B cell (primary cell): ENCODE results near the gene TNFRSF9. TPM values are rescaled to one million over a fixed set of nuclear protein-coding genes. Genes with fewer than 3 reads are reported as not detected.

Experiments
- ATAC-seq: fragments of 200-7000 bp; cut with Tn5 transposase; one replicate; pipeline ENCODE4 v1.10.0; 2021; ENCODE audit warnings: low read depth, mild to moderate bottlenecking, moderate number of reproducible peaks, moderate library complexity
- CTCF ChIA-PET: fragments of 350-600 bp; sonication (Branson Sonifier 250); formaldehyde crosslinking; loops from one replicate; lab custom pipeline; 2021; ENCODE audit warnings: antibody characterized with exemption, inconsistent platforms; lab: Charles Lee
- POLR2A ChIA-PET: fragments of 350-600 bp; sonication (Branson Sonifier 250); formaldehyde crosslinking; loops from one replicate; lab custom pipeline; 2021; ENCODE audit warnings: antibody characterized with exemption; lab: Charles Lee
- DNase-seq: peaks from one replicate; pipeline ENCODE4 v3.0.0; 2013
- H2AFZ ChIP-seq: 2 replicates; pipeline ENCODE4 v1.6.1; 2012; ENCODE audit warnings: mild to moderate bottlenecking, low read depth, low read length; ENCODE audit not compliant: insufficient read depth, poor library complexity, severe bottlenecking
- H3K27ac ChIP-seq, 2 donors: 1 replicate in 1 of 2; 2 replicates in 1 of 2; pipeline ENCODE4 v1.5.1; 2012 to 2013; ENCODE audit warnings: low read length in 2 of 2, mild to moderate bottlenecking in 2 of 2, moderate library complexity in 1 of 2
- H3K27me3 ChIP-seq, 4 experiments: fragments of 200-600 bp in 1 of 4; sonication (generic) in 1 of 4; replicated peaks in 1 of 4; 1 replicate in 2 of 4; 2 replicates in 2 of 4; pipeline versions ENCODE4 v1.6.1 to v1.7.0; 2013 to 2016; ENCODE audit warnings: low read length in 3 of 4, mild to moderate bottlenecking in 2 of 4, mixed read lengths in 1 of 4, moderate library complexity in 1 of 4; ENCODE audit not compliant: insufficient read depth in 4 of 4, control insufficient read depth in 3 of 4; ENCODE audit errors: control extremely low read depth in 1 of 4
- H3K36me3 ChIP-seq, 2 experiments: replicated peaks in 1 of 2; 1 replicate in 1 of 2; 2 replicates in 1 of 2; pipeline versions ENCODE4 v1.6.1 to v1.7.1; 2013; ENCODE audit warnings: low read length in 1 of 2; ENCODE audit not compliant: insufficient read depth in 2 of 2, control insufficient read depth in 1 of 2; ENCODE audit errors: control extremely low read depth in 1 of 2, extremely low read depth in 1 of 2
- H3K4me1 ChIP-seq, 2 donors: fragments of 200-600 bp in 1 of 2; sonication (generic) in 1 of 2; 1 replicate in 1 of 2; 2 replicates in 1 of 2; pipeline versions ENCODE4 v1.5.1 to v1.6.1; 2013 to 2017; ENCODE audit warnings: low read length in 2 of 2; ENCODE audit not compliant: control insufficient read depth in 2 of 2, insufficient read depth in 2 of 2
- H3K4me2 ChIP-seq: replicated peaks from 2 replicates; pipeline ENCODE3; 2012; ENCODE audit warnings: mild to moderate bottlenecking, low read depth, low read length; ENCODE audit not compliant: poor library complexity, severe bottlenecking
- H3K4me3 ChIP-seq, 5 experiments: fragments of 200-600 bp in 1 of 5; sonication (generic) in 1 of 5; 1 replicate in 3 of 5; 2 replicates in 2 of 5; pipeline versions ENCODE4 v1.5.1 to v1.7.0; 2011 to 2016; ENCODE audit warnings: low read length in 4 of 5, mild to moderate bottlenecking in 4 of 5, low read depth in 2 of 5, control low read depth in 1 of 5, moderate library complexity in 1 of 5; ENCODE audit not compliant: insufficient read depth in 1 of 5; ENCODE audit errors: control extremely low read depth in 1 of 5, extremely low read depth in 1 of 5
- H3K79me2 ChIP-seq: fragments of 200-600 bp; sonication (generic); one replicate; pipeline ENCODE4 v1.6.0; 2016; ENCODE audit warnings: low read length; ENCODE audit not compliant: control insufficient read depth, insufficient read depth
- H3K9ac ChIP-seq: fragments of 200-600 bp; sonication (generic); 2 replicates; pipeline ENCODE4 v1.6.1; 2017; ENCODE audit warnings: mild to moderate bottlenecking, low read length, moderate library complexity
- H3K9me3 ChIP-seq, 3 donors: one replicate each; pipeline versions ENCODE4 v1.6.1 to v1.7.1; 2013; ENCODE audit warnings: low read length in 2 of 3; ENCODE audit not compliant: control insufficient read depth in 2 of 3, insufficient read depth in 1 of 3; ENCODE audit errors: control extremely low read depth in 1 of 3
- H4K20me1 ChIP-seq: 2 replicates; pipeline ENCODE4 v1.6.0; 2012; ENCODE audit warnings: mild to moderate bottlenecking, low read length; ENCODE audit not compliant: insufficient read depth, control insufficient read depth, poor library complexity, severe bottlenecking
- H3K27ac Mint-ChIP-seq: one replicate; pipeline ENCODE4 v1.8.0; 2021; ENCODE audit warnings: mixed read lengths
- H3K27me3 Mint-ChIP-seq: one replicate; pipeline ENCODE4 v1.8.0; 2021; ENCODE audit warnings: mixed read lengths
- H3K4me1 Mint-ChIP-seq: one replicate; pipeline ENCODE4 v1.8.0; 2021; ENCODE audit warnings: mixed read lengths
- H3K4me3 Mint-ChIP-seq: one replicate; pipeline ENCODE4 v1.8.0; 2021; ENCODE audit warnings: mixed read lengths
- H3K9me3 Mint-ChIP-seq: one replicate; pipeline ENCODE4 v1.8.0; 2022; ENCODE audit warnings: mixed read lengths; ENCODE audit not compliant: insufficient read depth
- EZH2 ChIP-seq: IDR thresholded peaks from 2 replicates; pipeline ENCODE4 v1.6.1; 2012; ENCODE audit warnings: borderline replicate concordance, low read depth, mild to moderate bottlenecking, moderate library complexity, low read length; ENCODE audit not compliant: insufficient read depth, poor library complexity, severe bottlenecking
- WGBS: methylation state at CpG from one replicate; pipeline ENCODE4 v1.1.5; 2013; ENCODE audit warnings: missing lambda C conversion rate; ENCODE audit not compliant: insufficient coverage; 5-methylcytosine and 5-hydroxymethylcytosine counted together
- intact Hi-C: fragments of 100-400 bp; cut with micrococcal nuclease; formaldehyde crosslinking; loops from one replicate; pipeline ENCODE4 v1.10.0; 2022
- polyA plus RNA-seq: library from polyadenylated mRNA; depleted of rRNA; stranded (reverse); fragments of >200 nt; gene quantifications from 2 replicates; pipeline ENCODE4 v1.2.3, GENCODE V29; 2012
- total RNA-seq, 2 donors: library from RNA; stranded (reverse); fragments of 120-200 nt in 1 of 2; gene quantifications; 1 replicate in 1 of 2; 2 replicates in 1 of 2; pipeline versions ENCODE4 v1.2.3 to v1.2.4, GENCODE V29; 2013 to 2022
- TF ChIP-seq, protein P1 (sequence below): fragments of 200-600 bp; IDR thresholded peaks from one replicate; pipeline ENCODE4 v1.8.0; 2022; ENCODE audit warnings: antibody characterized with exemption, mild to moderate bottlenecking

TNFRSF9 gene
- total and polyA plus RNA-seq, 2 donors (not counting 1 experiment from before 2014, with no cell fraction given), result 0.01 to 0.44 TPM

DNA sequence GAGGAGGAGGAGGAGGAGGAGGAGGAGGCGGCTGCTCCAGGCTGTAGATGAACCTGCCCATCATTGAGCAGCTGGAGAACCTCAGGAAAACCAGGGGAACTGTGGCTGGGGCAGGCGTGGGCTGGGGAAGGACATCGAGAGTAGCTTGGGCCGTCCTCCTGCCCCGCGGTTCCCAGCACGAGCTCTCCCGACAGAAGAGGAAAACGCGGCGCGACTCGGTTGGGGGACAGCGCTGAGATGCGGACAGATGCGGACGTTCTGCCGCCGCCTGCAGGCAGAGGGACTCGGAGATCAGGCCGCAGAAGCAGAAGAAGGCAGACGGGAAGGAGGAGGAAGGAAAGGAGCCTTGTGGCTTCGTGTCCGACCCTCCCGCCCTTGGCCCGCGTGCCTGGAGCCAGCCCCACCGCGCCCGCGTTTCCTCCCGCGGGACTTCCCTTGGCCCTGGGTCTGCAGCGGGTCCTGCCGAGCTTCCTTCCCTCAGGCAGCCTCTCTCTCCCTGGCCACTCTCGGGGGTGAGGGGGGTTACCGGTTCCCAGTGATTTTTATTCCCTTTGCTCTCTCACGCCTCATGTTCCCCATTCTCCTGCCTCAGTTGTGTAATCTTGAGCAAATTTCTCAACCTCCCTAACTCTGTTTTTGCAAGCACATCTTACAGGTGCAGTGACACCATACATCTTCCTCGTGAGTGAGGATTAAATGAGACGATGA lies 1.7 kb upstream of the TNFRSF9 start:
- WGBS, result 2% methylated on average over 37 of the region's 40 CpGs
- intact Hi-C loops, result no loop called here
- peak overlapping the region; percentile 80 for H3K4me2 ChIP-seq

DNA sequence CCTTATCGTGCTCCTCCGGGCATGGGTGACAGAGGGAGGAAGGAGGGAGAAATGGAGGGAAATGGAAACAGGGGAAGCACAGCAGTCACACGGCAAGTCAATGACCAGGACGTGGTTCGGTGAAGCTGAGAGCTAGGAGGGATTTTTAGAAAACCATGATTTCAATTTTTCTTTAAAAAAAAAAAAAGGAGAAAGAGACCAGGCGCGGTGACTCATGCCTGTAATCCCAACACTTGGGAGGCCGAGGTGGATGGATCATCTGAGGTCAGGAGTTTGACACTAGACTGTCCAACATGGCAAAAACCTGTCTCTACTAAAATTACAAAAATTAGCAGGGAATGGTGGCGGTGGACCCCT lies 776 bp upstream of the TNFRSF9 start:
- Histone ChIP-seq H3K9ac (peak overlapping the region; percentile 60), H2AFZ (no peak overlapping the region), H4K20me1 (no peaks in the 10 kb centered on the region), H3K27me3 (peaks cover 0 to 30% (median 17%) of the 10 kb centered on the region in 4 experiments), H3K4me1 (peaks cover 15 to 24% of the 10 kb centered on the region in 2 donors), H3K27ac (no peak overlapping the region), H3K79me2 (no peaks in the 10 kb centered on the region), H3K9me3 (no peaks in the 10 kb centered on the region), H3K4me2 (peak overlapping the region; percentile 80), H3K4me3 (peak overlapping the region in 1 of 5 experiments; percentile 64), H3K36me3 (no peaks in the 10 kb centered on the region)
- H3K27me3 Mint-ChIP-seq, result peaks cover 41% of the 10 kb centered on the region
- POLR2A ChIA-PET, result no interaction called here
- ATAC-seq (no peak), DNase-seq (no peak)
- WGBS, result 73% methylated on average over 4 of the region's 9 CpGs
- H3K4me1 Mint-ChIP-seq, result peaks cover 26% of the 10 kb centered on the region
- peak overlapping the region; percentile 78 for H3K4me3 Mint-ChIP-seq
- CTCF ChIA-PET, result interaction anchor here (1.0 to 1.3 kb wide), 2 partner anchors 22 to 189 kb away, joined by 3 to 4 read pairs; no protein-coding TSS in a partner anchor
- no peak for TF ChIP-seq EZH2
- TF ChIP-seq, protein P1, sequence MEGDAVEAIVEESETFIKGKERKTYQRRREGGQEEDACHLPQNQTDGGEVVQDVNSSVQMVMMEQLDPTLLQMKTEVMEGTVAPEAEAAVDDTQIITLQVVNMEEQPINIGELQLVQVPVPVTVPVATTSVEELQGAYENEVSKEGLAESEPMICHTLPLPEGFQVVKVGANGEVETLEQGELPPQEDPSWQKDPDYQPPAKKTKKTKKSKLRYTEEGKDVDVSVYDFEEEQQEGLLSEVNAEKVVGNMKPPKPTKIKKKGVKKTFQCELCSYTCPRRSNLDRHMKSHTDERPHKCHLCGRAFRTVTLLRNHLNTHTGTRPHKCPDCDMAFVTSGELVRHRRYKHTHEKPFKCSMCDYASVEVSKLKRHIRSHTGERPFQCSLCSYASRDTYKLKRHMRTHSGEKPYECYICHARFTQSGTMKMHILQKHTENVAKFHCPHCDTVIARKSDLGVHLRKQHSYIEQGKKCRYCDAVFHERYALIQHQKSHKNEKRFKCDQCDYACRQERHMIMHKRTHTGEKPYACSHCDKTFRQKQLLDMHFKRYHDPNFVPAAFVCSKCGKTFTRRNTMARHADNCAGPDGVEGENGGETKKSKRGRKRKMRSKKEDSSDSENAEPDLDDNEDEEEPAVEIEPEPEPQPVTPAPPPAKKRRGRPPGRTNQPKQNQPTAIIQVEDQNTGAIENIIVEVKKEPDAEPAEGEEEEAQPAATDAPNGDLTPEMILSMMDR, result no peak
- intact Hi-C loops, result no loop called here
- H3K27ac Mint-ChIP-seq, result peak overlapping the region; percentile 15
- no peaks in the 10 kb centered on the region for H3K9me3 Mint-ChIP-seq

More for the DNA sequence above, 1.7 kb upstream of the TNFRSF9 start:
- peak overlapping the region; percentile 72 for H2AFZ ChIP-seq
- H3K27ac Mint-ChIP-seq, result no peak overlapping the region
- H3K4me3 Mint-ChIP-seq, result peak overlapping the region; percentile 78
- ChIA-PET POLR2A (no interaction called here), CTCF (interaction anchor here (1.0 to 1.5 kb wide), 4 partner anchors 21 to 190 kb away, joined by 3 to 4 read pairs (median 3); no protein-coding TSS in a partner anchor)
- H4K20me1 ChIP-seq, result no peaks in the 10 kb centered on the region
- peak overlapping the region; percentile 60 for H3K9ac ChIP-seq
- H3K79me2 ChIP-seq, result no peaks in the 10 kb centered on the region
- H3K4me1 ChIP-seq, result peaks cover 15 to 24% of the 10 kb centered on the region in 2 donors
- H3K4me3 ChIP-seq, result peak overlapping the region in 4 of 5 experiments; percentile 18 to 64 (median 44)
- no peaks in the 10 kb centered on the region for H3K9me3 Mint-ChIP-seq
- peaks cover 0 to 22% (median 17%) of the 10 kb centered on the region in 4 experiments for H3K27me3 ChIP-seq
- ATAC-seq (peak; percentile 69), DNase-seq (peak; percentile 60)
- no peaks in the 10 kb centered on the region for H3K9me3 ChIP-seq
- H3K27ac ChIP-seq, result no peak overlapping the region
- TF ChIP-seq, protein P1, result peak; percentile 27
- no peak for TF ChIP-seq EZH2
- no peaks in the 10 kb centered on the region for H3K36me3 ChIP-seq
- H3K27me3 Mint-ChIP-seq, result peaks cover 37% of the 10 kb centered on the region
- H3K4me1 Mint-ChIP-seq, result peaks cover 26% of the 10 kb centered on the region
